NCI-H1105 (cell line): ENCODE data around the gene AQR.
"Not testable (repeated sequence)": the region's sequence is repeated elsewhere in the genome, so short reads cannot be mapped to it uniquely, and the experiment has no call there.

Source experiments
- DNase-seq: peaks from one replicate; lab custom pipeline; 2025; lab: John Stamatoyannopoulos, UW

AQR gene

DNA sequence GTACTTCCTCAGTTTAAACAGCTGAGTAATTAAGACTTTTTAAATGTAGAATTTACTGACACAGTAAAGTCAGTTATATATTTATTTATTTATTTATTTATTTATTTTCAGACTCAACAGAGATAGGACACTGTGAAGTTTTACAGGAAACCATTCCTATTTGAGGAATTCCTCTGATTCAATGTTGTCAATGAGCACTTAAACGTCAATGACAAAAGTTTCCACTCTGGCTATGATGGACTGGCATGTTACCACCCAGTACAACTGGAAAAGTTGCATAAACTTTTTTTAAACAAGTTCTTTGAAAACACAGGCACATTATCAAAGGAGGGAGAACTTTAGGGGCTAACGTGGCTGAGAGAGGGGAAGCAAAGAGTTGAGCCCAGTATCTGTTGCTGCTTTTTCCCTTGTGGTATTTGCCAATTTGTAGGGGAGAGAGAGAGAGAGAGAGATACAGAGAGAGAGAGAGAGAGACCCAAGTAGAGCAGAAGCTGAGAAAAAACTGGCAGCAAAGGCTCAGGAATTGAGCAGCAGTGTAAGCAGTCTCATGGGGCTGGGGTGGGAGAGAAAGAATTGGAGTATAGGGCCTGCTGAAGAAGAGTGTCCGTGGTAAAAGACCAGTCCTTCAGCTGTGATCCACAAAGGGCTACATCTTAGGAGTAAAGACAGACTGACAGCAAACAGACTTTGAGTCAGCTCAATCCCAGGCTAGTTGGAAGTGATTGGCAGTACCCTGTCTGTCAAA, 155.9 kb downstream of the AQR start:
- DNase-seq = no peak

GRCh38 chr15:34812868-34813365, 156.6 kb downstream of the AQR start:
- not testable (repeated sequence) for DNase-seq

GRCh38 chr15:34812369-34812768, 157.2 kb downstream of the AQR start:
- DNase-seq = no peak

GRCh38 chr15:34810443-34811129, 159.0 kb downstream of the AQR start:
- DNase-seq = no peak

GRCh38 chr15:34809186-34809585, 160.4 kb downstream of the AQR start:
- DNase-seq = no peak

- DNase-seq = no peak
These were observed 161.5 kb downstream of the AQR start for GRCh38 chr15:34808016-34808415.

DNA sequence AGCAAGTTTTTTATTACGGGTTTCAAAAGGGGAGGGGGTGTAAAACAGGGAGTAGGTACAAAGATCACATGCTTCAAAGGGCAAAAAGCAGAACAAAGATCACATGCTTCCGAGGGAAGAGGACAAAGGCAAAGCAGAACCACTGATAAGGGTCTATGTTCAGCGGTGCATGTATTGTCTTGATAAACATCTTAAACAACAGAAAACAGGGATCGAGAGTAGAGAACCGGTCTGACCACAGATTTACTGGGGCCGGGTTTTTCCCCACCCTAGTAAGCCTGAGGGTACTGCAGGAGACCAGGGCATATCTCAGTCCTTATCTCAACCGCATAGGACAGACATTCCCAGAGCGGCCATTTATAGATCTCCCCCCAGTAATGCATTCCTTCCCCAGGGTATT, 162.3 kb downstream of the AQR start:
- not testable (repeated sequence) for DNase-seq

- no peak for DNase-seq
These were observed 164.8 kb downstream of the AQR start for GRCh38 chr15:34804776-34805175.

GRCh38 chr15:34804113-34804512, 165.4 kb downstream of the AQR start:
- DNase-seq = no peak

- DNase-seq = no peak
These were observed 166.5 kb downstream of the AQR start for GRCh38 chr15:34802803-34803750.

- DNase-seq = no peak
These were observed 167.2 kb downstream of the AQR start for GRCh38 chr15:34802371-34802770.
